ENCODE data around the gene TRABD2B. TPM values are rescaled to one million over a fixed set of nuclear protein-coding genes. Genes with fewer than 3 reads are reported as not detected.

Gene TRABD2B
- total and polyA plus RNA-seq, 2 of the 13 experiments (the other 11 are each of a cell fraction or from before 2014, with no cell fraction given) = 0.04 TPM; not detected in 1

GRCh38 chr1:47840393-47841190 lies 156.6 kb downstream of the TRABD2B start (continued):
- TF ChIP-seq ZNF557 (CRISPR knock-in tag; IDR thresholded peaks at IDR 0.05) (no peak), ZNF546 (CRISPR knock-in tag; conservative IDR thresholded peaks at IDR 0.05) (no peak), ZNF605 (CRISPR knock-in tag; IDR thresholded peaks at IDR 0.05) (peak; percentile 44; the same call in 1 of the 2 replicates), ZZZ3 (CRISPR knock-in tag; IDR thresholded peaks at IDR 0.05; ENCODE audit: borderline replicate concordance) (no peak), ZNF577 (CRISPR knock-in tag; IDR thresholded peaks at IDR 0.05; ENCODE audit: borderline replicate concordance, low read depth) (no peak), RELA (CRISPR knock-in tag; IDR thresholded peaks at IDR 0.05) (no peak), STAT5B (CRISPR knock-in tag; IDR thresholded peaks at IDR 0.05) (no peak), SKI (IDR thresholded peaks at IDR 0.05; ENCODE audit: partially characterized antibody) (no peak), RFXAP (CRISPR knock-in tag; IDR thresholded peaks at IDR 0.05; ENCODE audit: borderline replicate concordance) (no peak), TCF7L2 (IDR thresholded peaks at IDR 0.05; ENCODE audit: low read depth, low read length) (no peak), TIGD3 (CRISPR knock-in tag; IDR thresholded peaks at IDR 0.05; ENCODE audit: borderline replicate concordance) (no peak), FOXA3 (CRISPR knock-in tag; IDR thresholded peaks at IDR 0.05) (peak; percentile 42), MLX (CRISPR knock-in tag; IDR thresholded peaks at IDR 0.05) (peak; percentile 64; the same call in 1 of the 2 replicates), ZNF207 (IDR thresholded peaks at IDR 0.05; ENCODE audit: borderline replicate concordance) (no peak), ZNF552 (CRISPR knock-in tag; IDR thresholded peaks at IDR 0.05; ENCODE audit: borderline replicate concordance) (no peak), ZNF275 (CRISPR knock-in tag; IDR thresholded peaks at IDR 0.05; ENCODE audit: borderline replicate concordance) (no peak), NFRKB (IDR thresholded peaks at IDR 0.05) (no peak), GFI1 (CRISPR knock-in tag; IDR thresholded peaks at IDR 0.05; ENCODE audit: borderline replicate concordance) (peak; percentile 51; the same call in 1 of the 2 replicates), ZNF761 (CRISPR knock-in tag; conservative IDR thresholded peaks at IDR 0.05) (no peak), TSC22D2 (CRISPR knock-in tag; IDR thresholded peaks at IDR 0.05; ENCODE audit: borderline replicate concordance) (no peak), PLRG1 (conservative IDR thresholded peaks at IDR 0.05) (no peak), PHF5A (CRISPR knock-in tag; IDR thresholded peaks at IDR 0.05; ENCODE audit: low read depth, unreplicated experiment) (no peak), ZBTB25 (CRISPR knock-in tag; IDR thresholded peaks at IDR 0.05) (no peak), ZBTB7A (CRISPR knock-in tag; IDR thresholded peaks at IDR 0.05) (no peak), DDIT3 (CRISPR knock-in tag; IDR thresholded peaks at IDR 0.05) (no peak)
